GM23338 (cell line): ENCODE measurements around the gene CFAP70.

Source experiments
- CREB1 ChIP-seq: fragments of 250-450 bp; sonication (Bioruptor Pico); IDR thresholded peaks from 2 replicates; pipeline ENCODE4 v1.5.0; 2020; ENCODE audit warnings: low read depth, mild to moderate bottlenecking, moderate library complexity
- CTCF ChIP-seq, 2 experiments: fragments of 200-600 bp in 1 of 2; sonication (generic) in 1 of 2; conservative IDR thresholded peaks; 2 replicates each; pipeline versions ENCODE4 v1.5.1 to v1.6.1; 2016 to 2017; ENCODE audit warnings: antibody characterized with exemption in 2 of 2, low read depth in 2 of 2, mild to moderate bottlenecking in 2 of 2, moderate library complexity in 1 of 2
- ETS1 ChIP-seq: IDR thresholded peaks from 2 replicates; pipeline ENCODE4 v1.6.1; 2016; ENCODE audit warnings: antibody characterized with exemption
- EZH2 ChIP-seq: fragments of 200-600 bp; sonication (generic); IDR thresholded peaks from one replicate; pipeline ENCODE4 v1.8.0; 2017; ENCODE audit warnings: antibody characterized with exemption, mild to moderate bottlenecking, low read depth; ENCODE audit not compliant: unreplicated experiment
- EZH2phosphoT487 ChIP-seq: fragments of 200-600 bp; sonication (generic); IDR thresholded peaks from one replicate; pipeline ENCODE4 v1.8.1; 2018; ENCODE audit warnings: antibody characterized with exemption; ENCODE audit not compliant: unreplicated experiment
- JUNB ChIP-seq: IDR thresholded peaks from one replicate; pipeline ENCODE4 v1.6.1; 2016; ENCODE audit warnings: antibody characterized with exemption; ENCODE audit not compliant: unreplicated experiment
- NANOG ChIP-seq: IDR thresholded peaks from 2 replicates; pipeline ENCODE4 v1.6.1; 2016; ENCODE audit warnings: antibody characterized with exemption, borderline replicate concordance
- POLR2AphosphoS5 ChIP-seq: IDR thresholded peaks from 2 replicates; pipeline ENCODE4 v1.6.1; 2016; ENCODE audit warnings: antibody characterized with exemption, low read depth
- REST ChIP-seq: IDR thresholded peaks from one replicate; pipeline ENCODE4 v1.6.1; 2018; ENCODE audit warnings: antibody characterized with exemption; ENCODE audit not compliant: unreplicated experiment
- ZNF331 ChIP-seq: fragments of 250-450 bp; sonication (Bioruptor Pico); IDR thresholded peaks from 2 replicates; pipeline ENCODE4 v1.5.0; 2020; ENCODE audit warnings: low read depth, mild to moderate bottlenecking, moderate library complexity
- ZNF462 ChIP-seq: fragments of 250-450 bp; sonication (Bioruptor Pico); IDR thresholded peaks from 2 replicates; pipeline ENCODE4 v1.5.0; 2020; ENCODE audit warnings: mild to moderate bottlenecking, moderate library complexity

- no peak for TF ChIP-seq CTCF (conservative IDR thresholded peaks at IDR 0.05; ENCODE audit: low read depth in 2 of 2)
- no peak for TF ChIP-seq EZH2
- no peak for TF ChIP-seq ZNF462 (CRISPR knock-in tag)
- no peak for TF ChIP-seq POLR2AphosphoS5
- TF ChIP-seq REST, result no peak
- no peak for TF ChIP-seq JUNB
- no peak for TF ChIP-seq CREB1
- no peak for TF ChIP-seq ETS1
- no peak for TF ChIP-seq EZH2phosphoT487
- no peak for TF ChIP-seq ZNF331 (CRISPR knock-in tag)
- no peak for TF ChIP-seq NANOG
Observed at GRCh38 chr10:73296946-73297345, 61.7 kb downstream of the CFAP70 start.
